Camera-type eye (tissue), 1 donor: ENCODE measurements around the gene AHSA1. TPM values are rescaled to one million over a fixed set of nuclear protein-coding genes. Genes with fewer than 3 reads are reported as not detected.

Experiments used
- total RNA-seq: library from RNA; depleted of rRNA; stranded (reverse); fragments of >200 nt; gene quantifications from one replicate; pipeline ENCODE4 v1.2.3, GENCODE V29; 2014

The AHSA1 gene
- total RNA-seq = 127 TPM

DNA sequence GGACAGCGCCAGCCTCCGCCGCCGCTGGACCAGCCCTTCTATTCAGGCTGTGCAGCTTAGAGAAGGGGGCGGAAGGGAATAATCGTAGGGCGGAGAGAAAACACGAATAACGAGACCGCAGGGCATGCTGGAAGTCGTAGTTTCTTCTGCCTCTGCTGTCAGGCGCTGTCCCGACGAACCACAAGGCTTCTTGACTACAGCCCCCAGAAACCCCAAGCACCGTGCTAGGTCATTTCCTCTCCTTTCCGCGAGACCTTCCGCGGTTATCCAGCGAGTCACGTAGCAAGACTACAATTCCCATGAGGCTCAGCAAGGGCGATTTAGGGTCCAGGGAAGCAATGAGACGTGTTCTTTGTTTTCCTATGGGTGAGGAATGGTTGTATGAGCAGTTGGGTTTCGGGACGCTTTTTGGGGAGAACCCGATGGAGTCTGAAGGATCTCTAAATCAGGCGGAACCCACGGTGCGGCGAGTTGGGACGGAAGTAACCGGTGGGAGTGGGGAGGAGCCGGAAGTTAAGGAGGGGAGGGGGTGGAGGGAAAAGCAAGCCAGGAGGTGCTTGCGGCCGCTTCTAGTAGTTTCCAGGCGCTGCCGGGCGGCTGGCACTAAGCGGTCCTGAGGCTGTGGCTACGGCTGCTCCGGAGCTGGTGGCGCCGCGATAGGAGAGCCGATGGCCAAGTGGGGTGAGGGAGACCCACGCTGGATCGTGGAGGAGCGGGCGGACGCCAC lies at the start of gene AHSA1, which contains the start of gene VIPAS39:
TSS of gene AHSA1 (plus strand) at position 572 of the 727 bp plus-strand sequence. CDS start at position 669, 97 bp downstream.
TSS of gene VIPAS39 (minus strand) at position 80 of the 727 bp plus-strand sequence. CDS start 3,499 bp downstream, outside the sequence.

DNA sequence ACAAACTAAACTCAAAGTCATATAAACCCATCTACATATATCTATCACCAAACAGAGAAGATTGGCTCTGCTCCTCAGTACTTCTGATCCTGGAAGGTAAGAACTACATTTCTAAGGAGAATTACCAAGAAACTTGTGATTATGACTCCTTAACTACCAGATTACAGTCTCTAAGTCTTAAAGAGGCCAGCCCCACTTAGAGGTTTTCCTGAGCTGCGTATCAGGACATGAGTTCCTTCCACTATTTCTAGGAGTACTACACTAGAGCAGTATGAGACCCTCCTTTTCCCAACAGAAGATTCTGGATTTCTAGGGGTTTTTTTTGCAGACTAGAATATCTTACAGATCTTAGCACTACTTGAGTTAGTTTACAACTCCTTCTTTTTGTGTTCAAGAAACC lies 34.5 kb upstream of the AHSA1 start, which contains the start of gene NOXRED1:
TSS of gene NOXRED1 (minus strand) at position 101 of the 400 bp plus-strand sequence. CDS start 634 bp downstream, outside the sequence.

GRCh38 chr14:77498120-77498979 lies 40.5 kb downstream of the AHSA1 start, which contains the start of gene ISM2:
Gene ISM2 (minus strand): TSS chr14:77498816. CDS start chr14:77498793, 23 bp downstream.

Other genes starting within 250 kb of the AHSA1 start
- gene NGB, start 186.9 kb upstream of the AHSA1 start, total RNA-seq = 1.4 TPM
- 25.8 TPM for gene POMT2, start 137.2 kb upstream of the AHSA1 start, total RNA-seq
- gene GSTZ1, start 137.1 kb upstream of the AHSA1 start, total RNA-seq = 11.5 TPM
- gene TMED8, start 81.0 kb upstream of the AHSA1 start, total RNA-seq = 25.8 TPM
- gene SAMD15, start 80.7 kb upstream of the AHSA1 start, total RNA-seq = 4.7 TPM
- 1.6 TPM for gene NOXRED1, start 34.6 kb upstream of the AHSA1 start, total RNA-seq
- 29.3 TPM for gene VIPAS39, start 492 bp upstream of the AHSA1 start, total RNA-seq
- gene ISM2, start 40.7 kb downstream of the AHSA1 start, total RNA-seq = 0.88 TPM
- 51.1 TPM for gene SPTLC2, start 158.5 kb downstream of the AHSA1 start, total RNA-seq
- gene ALKBH1, start 249.9 kb downstream of the AHSA1 start, total RNA-seq = 23.6 TPM